Bronchial epithelial cell (primary cell): ENCODE results near the gene SERPINC1. TPM values are rescaled to one million over a fixed set of nuclear protein-coding genes. Genes with fewer than 3 reads are reported as not detected.
"Not testable (repeated sequence)": the region's sequence is repeated elsewhere in the genome, so short reads cannot be mapped to it uniquely, and the experiment has no call there.

Experiments
- DNase-seq: peaks from one replicate; pipeline ENCODE4 v3.0.0-alpha.2; 2010; ENCODE audit warnings: low read depth
- FAIRE-seq: peaks from 2 replicates; lab custom pipeline; 2011; peaks lifted over from hg19 to GRCh38; lab: Jason Lieb, UNC
- H3K27me3 ChIP-seq: 2 replicates; pipeline ENCODE4 v1.5.1; 2011; ENCODE audit warnings: low read length; ENCODE audit not compliant: control insufficient read depth, insufficient read depth
- H3K36me3 ChIP-seq: 2 replicates; pipeline ENCODE4 v1.5.1; 2011; ENCODE audit warnings: low read length; ENCODE audit not compliant: control insufficient read depth, insufficient read depth
- H3K4me3 ChIP-seq: 2 replicates; pipeline ENCODE4 v1.5.1; 2011; ENCODE audit warnings: mild to moderate bottlenecking, low read depth, low read length, control low read depth
- total RNA-seq: library from RNA; depleted of rRNA; stranded (reverse); fragments of >200 nt; gene quantifications from 2 replicates; pipeline ENCODE4 v1.2.1, GENCODE V29; 2014
- TF ChIP-seq, protein P1 (sequence below): IDR thresholded peaks from 2 replicates; pipeline ENCODE4 v1.5.1; 2011; ENCODE audit warnings: mild to moderate bottlenecking, moderate library complexity, low read length, control low read depth, inconsistent platforms; ENCODE audit not compliant: insufficient read depth, severe bottlenecking

Gene SERPINC1
- total RNA-seq, 1 donor from 2014 or later: not detected

GRCh38 chr1:173889885-173890284 is 27.2 kb downstream of the SERPINC1 start:
- TF ChIP-seq, protein P1, sequence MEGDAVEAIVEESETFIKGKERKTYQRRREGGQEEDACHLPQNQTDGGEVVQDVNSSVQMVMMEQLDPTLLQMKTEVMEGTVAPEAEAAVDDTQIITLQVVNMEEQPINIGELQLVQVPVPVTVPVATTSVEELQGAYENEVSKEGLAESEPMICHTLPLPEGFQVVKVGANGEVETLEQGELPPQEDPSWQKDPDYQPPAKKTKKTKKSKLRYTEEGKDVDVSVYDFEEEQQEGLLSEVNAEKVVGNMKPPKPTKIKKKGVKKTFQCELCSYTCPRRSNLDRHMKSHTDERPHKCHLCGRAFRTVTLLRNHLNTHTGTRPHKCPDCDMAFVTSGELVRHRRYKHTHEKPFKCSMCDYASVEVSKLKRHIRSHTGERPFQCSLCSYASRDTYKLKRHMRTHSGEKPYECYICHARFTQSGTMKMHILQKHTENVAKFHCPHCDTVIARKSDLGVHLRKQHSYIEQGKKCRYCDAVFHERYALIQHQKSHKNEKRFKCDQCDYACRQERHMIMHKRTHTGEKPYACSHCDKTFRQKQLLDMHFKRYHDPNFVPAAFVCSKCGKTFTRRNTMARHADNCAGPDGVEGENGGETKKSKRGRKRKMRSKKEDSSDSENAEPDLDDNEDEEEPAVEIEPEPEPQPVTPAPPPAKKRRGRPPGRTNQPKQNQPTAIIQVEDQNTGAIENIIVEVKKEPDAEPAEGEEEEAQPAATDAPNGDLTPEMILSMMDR: no peak
- no peaks in the 10 kb centered on the region for H3K36me3 ChIP-seq
- no peak overlapping the region for H3K4me3 ChIP-seq
- no peak for DNase-seq
- H3K27me3 ChIP-seq: no peaks in the 10 kb centered on the region
- no peak for FAIRE-seq

GRCh38 chr1:173888749-173889148 is 28.4 kb downstream of the SERPINC1 start:
- TF ChIP-seq, protein P1: no peak
- FAIRE-seq: no peak
- no peaks in the 10 kb centered on the region for H3K27me3 ChIP-seq
- no peaks in the 10 kb centered on the region for H3K36me3 ChIP-seq
- no peak for DNase-seq
- no peak overlapping the region for H3K4me3 ChIP-seq

GRCh38 chr1:173887627-173888026 is 29.5 kb downstream of the SERPINC1 start:
- no peak for DNase-seq
- FAIRE-seq: no peak
- Histone ChIP-seq H3K36me3 (no peaks in the 10 kb centered on the region), H3K27me3 (no peaks in the 10 kb centered on the region), H3K4me3 (no peak overlapping the region)
- TF ChIP-seq, protein P1: no peak

DNA sequence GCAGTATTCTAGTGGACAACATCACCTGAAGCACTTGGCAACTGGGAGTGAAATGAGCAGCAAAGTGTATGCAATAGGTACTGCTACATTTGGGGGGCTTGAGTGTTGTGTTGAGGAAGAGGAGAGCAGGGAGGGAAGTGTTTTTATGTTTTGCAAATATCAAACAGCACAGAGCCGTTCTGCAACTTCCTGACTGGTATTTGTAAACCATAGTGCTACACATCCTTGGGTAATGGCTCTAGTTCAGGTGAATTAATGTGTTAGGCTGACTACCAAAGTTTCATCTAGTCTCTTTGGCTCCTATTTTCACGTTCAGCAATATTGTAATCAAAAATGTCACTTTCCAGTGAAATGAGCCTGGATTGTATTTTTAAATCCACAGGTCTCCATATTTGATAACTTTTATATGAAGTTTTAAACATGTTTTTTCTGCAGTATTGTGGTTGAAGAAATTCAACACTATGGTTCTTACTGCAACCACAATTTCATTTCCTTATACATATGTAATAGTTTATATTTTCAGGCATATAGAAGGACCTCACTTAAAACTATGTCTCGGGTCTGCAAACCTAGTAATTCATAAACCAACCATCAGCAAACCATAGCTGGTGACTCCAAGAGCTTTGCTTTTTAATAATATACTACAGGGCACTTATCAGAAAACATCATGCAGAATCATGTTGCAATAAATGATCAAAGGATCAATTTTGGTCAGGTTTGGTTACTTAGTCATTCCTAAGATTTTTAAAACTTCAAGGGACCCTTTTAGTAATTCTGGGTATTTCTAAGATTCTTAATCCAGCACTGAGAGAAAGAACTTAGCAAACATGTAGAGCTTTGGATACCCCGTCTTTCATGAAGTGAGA is 30.1 kb downstream of the SERPINC1 start:
- H3K36me3 ChIP-seq: no peaks in the 10 kb centered on the region
- no peaks in the 10 kb centered on the region for H3K27me3 ChIP-seq
- no peak for DNase-seq
- TF ChIP-seq, protein P1: no peak
- H3K4me3 ChIP-seq: no peak overlapping the region
- FAIRE-seq: no peak

DNA sequence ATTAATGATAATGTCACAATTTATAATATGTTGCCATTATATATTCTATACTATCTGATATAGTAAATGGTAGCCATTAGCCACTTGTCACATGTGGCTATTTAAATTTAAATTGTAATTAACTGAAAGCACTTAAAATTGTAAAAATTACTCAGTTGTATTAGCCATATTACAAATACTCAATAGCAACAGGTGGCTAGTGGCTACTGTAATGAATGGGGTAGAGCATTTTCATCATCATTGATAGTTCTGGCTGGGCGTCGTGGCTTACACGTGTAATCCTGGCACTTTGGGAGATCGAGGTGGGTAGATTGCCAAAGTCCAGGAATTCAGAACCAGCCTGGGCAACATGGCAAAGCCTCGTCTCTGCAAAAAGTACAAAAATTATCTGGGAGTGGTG is 32.4 kb downstream of the SERPINC1 start:
- no peaks in the 10 kb centered on the region for H3K27me3 ChIP-seq
- no peaks in the 10 kb centered on the region for H3K36me3 ChIP-seq
- FAIRE-seq (no peak), DNase-seq (no peak)
- TF ChIP-seq, protein P1: no peak
- H3K4me3 ChIP-seq: no peak overlapping the region

DNA sequence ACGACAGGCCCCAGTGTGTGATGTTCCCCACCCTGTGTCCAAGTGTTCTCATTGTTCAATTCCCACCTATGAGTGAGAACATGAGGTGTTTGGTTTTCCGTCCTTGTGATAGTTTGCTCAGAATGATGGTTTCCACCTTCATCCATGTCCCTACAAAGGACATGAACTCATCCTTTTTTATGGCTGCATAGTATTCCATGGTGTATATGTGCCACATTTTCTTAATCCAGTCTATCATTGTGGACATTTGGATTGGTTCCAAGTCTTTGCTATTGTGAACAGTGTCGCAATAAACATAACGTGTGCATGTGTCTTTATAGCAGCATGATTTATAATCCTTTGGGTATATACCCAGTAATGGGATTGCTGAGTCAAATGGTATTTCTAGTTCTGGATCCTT is 36.0 kb downstream of the SERPINC1 start:
- DNase-seq, FAIRE-seq, H3K4me3 ChIP-seq, H3K36me3 ChIP-seq, H3K27me3 ChIP-seq: not testable (repeated sequence)
